ENCODE data around the gene IPCEF1. TPM values are rescaled to one million over a fixed set of nuclear protein-coding genes. Genes with fewer than 3 reads are reported as not detected.
A peak's percentile ranks its signal among the peaks of the same experiment; 100 is the strongest.

IPCEF1 gene
- total and polyA plus RNA-seq, 2 of the 4 experiments (the other 2 are of a cell fraction), result under 0.01 to 0.03 TPM

DNA sequence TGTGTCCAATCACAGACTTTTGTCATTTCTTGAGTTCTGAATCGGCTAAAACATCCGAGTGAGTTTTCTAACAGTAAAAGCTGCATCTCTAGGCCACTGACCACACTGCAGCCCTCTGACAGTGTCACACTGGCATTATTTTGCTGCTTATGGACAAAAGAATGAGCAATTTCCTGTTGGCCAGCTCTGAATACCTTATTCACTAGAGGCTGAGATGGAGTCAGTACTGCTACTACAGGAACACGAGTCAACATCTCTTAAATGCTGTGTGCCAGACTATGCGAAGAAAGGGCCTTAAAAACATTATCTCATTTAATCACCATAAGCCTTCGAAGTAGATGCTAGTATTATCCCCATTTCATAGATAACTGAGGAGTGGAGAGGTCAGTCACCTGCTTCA, 42.5 kb upstream of the IPCEF1 start:
- intact Hi-C loops (cut with micrococcal nuclease), result no loop called here
- CTCF ChIA-PET, result interaction anchor here (0.6 kb wide), 1 partner anchor 36 kb away, joined by 3 read pairs; no protein-coding TSS in a partner anchor

More for the DNA sequence above, 42.5 kb upstream of the IPCEF1 start:
- no peak for TF ChIP-seq RCOR1 (IDR thresholded peaks at IDR 0.05; ENCODE audit: insufficient replicate concordance, low read length)
- TF ChIP-seq, protein P1, sequence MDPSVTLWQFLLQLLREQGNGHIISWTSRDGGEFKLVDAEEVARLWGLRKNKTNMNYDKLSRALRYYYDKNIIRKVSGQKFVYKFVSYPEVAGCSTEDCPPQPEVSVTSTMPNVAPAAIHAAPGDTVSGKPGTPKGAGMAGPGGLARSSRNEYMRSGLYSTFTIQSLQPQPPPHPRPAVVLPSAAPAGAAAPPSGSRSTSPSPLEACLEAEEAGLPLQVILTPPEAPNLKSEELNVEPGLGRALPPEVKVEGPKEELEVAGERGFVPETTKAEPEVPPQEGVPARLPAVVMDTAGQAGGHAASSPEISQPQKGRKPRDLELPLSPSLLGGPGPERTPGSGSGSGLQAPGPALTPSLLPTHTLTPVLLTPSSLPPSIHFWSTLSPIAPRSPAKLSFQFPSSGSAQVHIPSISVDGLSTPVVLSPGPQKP (IDR thresholded peaks at IDR 0.05; ENCODE audit: borderline replicate concordance, low read depth, low read length), result no peak
- TF ChIP-seq MAZ (IDR thresholded peaks at IDR 0.05; ENCODE audit: borderline replicate concordance, low read depth, low read length), result no peak
- TF ChIP-seq, protein P2, sequence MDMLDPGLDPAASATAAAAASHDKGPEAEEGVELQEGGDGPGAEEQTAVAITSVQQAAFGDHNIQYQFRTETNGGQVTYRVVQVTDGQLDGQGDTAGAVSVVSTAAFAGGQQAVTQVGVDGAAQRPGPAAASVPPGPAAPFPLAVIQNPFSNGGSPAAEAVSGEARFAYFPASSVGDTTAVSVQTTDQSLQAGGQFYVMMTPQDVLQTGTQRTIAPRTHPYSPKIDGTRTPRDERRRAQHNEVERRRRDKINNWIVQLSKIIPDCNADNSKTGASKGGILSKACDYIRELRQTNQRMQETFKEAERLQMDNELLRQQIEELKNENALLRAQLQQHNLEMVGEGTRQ (IDR thresholded peaks at IDR 0.05; ENCODE audit: low read depth, low read length), result no peak
- TF ChIP-seq NFE2L2 (IDR thresholded peaks at IDR 0.05; ENCODE audit: low read depth, low read length), result no peak
- no peak for TF ChIP-seq CHD1 (IDR thresholded peaks at IDR 0.05; ENCODE audit: low read depth, low read length)
- TF ChIP-seq RAD21 (IDR thresholded peaks at IDR 0.05; ENCODE audit: low read length), result no peak
- no peak for TF ChIP-seq FOS (IDR thresholded peaks at IDR 0.05; ENCODE audit: low read depth, low read length)
- TF ChIP-seq MAFK (IDR thresholded peaks at IDR 0.05; ENCODE audit: low read depth, low read length), result no peak
- no peak for TF ChIP-seq MXI1 (IDR thresholded peaks at IDR 0.05; ENCODE audit: borderline replicate concordance, low read depth, low read length)
- TF ChIP-seq BHLHE40 (IDR thresholded peaks at IDR 0.05; ENCODE audit: low read depth, low read length), result no peak
- Histone ChIP-seq H3K36me3 (ENCODE audit: control insufficient read depth, insufficient read depth, low read length) (peaks cover 6% of the 10 kb centered on the region), H3K9ac (ENCODE audit: low read depth, low read length) (no peak overlapping the region), H3K18ac (ENCODE audit: low read depth, low read length) (no peak overlapping the region; the same call in 1 of the 2 replicates), H2BK5ac (ENCODE audit: low read depth, low read length, poor library complexity, severe bottlenecking) (no peak overlapping the region), H3K9me1 (ENCODE audit: insufficient read depth, low read length) (peaks cover 17% of the 10 kb centered on the region; the same call in 1 of the 2 replicates), H3K23ac (ENCODE audit: low read depth, low read length) (no peak overlapping the region), H2AK9ac (replicated peaks; ENCODE audit: low read depth, low read length, poor library complexity) (no peak overlapping the region), H3K79me1 (ENCODE audit: low read depth in 1 of 2, low read length in 2 of 2) (peaks cover 4 to 22% of the 10 kb centered on the region in 2 experiments; a peak in 3 of 4 replicates), H2AFZ (replicated peaks; ENCODE audit: low read length, poor library complexity) (no peak overlapping the region), H4K20me1 (ENCODE audit: insufficient read depth, low read length) (no peaks in the 10 kb centered on the region), H3K27ac (ENCODE audit: insufficient read depth, low read length) (no peak overlapping the region), H2BK15ac (ENCODE audit: low read depth, low read length) (no peak overlapping the region), H3K56ac (ENCODE audit: extremely low read depth, insufficient read depth, low read length) (no peak overlapping the region), H4K5ac (ENCODE audit: low read depth, low read length) (no peak overlapping the region), H4K91ac (ENCODE audit: insufficient read depth, low read depth, low read length) (0 out of 2 replicates have a peak overlapping the region, but pooled peaks have one; percentile 17), H3K14ac (replicated peaks; ENCODE audit: low read depth, low read length) (0 out of 2 replicates have a peak overlapping the region, but pooled peaks have one; percentile 4), H3K4me2 (ENCODE audit: low read depth, low read length) (no peak overlapping the region), H2BK20ac (ENCODE audit: low read depth, low read length) (peak overlapping the region; percentile 72; the same call in 1 of the 2 replicates), H3K4me3 (ENCODE audit: insufficient read depth, low read depth, low read length) (no peak overlapping the region), H3K4ac (ENCODE audit: low read depth, low read length) (peak overlapping the region; percentile 19), H3K9me3 (ENCODE audit: control insufficient read depth, insufficient read depth, low read length) (peaks cover 3% of the 10 kb centered on the region), H2BK120ac (ENCODE audit: low read depth, low read length) (peak overlapping the region; percentile 13), H2AK5ac (ENCODE audit: low read depth, low read length) (no peak overlapping the region), H4K8ac (ENCODE audit: low read depth in 2 of 2, low read length in 2 of 2) (peak overlapping the region in 1 of 2 experiments; percentile 1; a peak in 2 of 4 replicates), H3K27me3 (ENCODE audit: control insufficient read depth, insufficient read depth, low read length) (no peaks in the 10 kb centered on the region), H3K4me1 (ENCODE audit: control insufficient read depth, insufficient read depth, low read length) (peaks cover 11% of the 10 kb centered on the region)
- WGBS, 2 experiments (ENCODE audit: extremely low coverage in 2 of 2, insufficient read length in 1 of 2), result 55% methylated on average over 2 of the region's 5 CpGs; no CpG with 5 or more reads in 1 of the 2 experiments
- POLR2A ChIA-PET (ENCODE audit: unreplicated experiment), result interaction anchor here (0.7 kb wide), 1 partner anchor 80 kb away, joined by 8 read pairs; no protein-coding TSS in a partner anchor
- in situ Hi-C loops (cut with MboI; ENCODE audit: low sequenced_read_pairs) (no loop called here), dilution Hi-C loops (cut with HindIII; ENCODE audit: low sequenced_read_pairs, unreplicated experiment) (no loop called here)
- BruUV-seq (replicated peaks), result no TSS peak
- ATAC-seq (ENCODE audit: low read depth), result no peak; the same call in 1 of the 2 replicates
- peak; percentile 76 for DNase-seq
